Mesenteric fat pad (tissue), 1 donor: ENCODE measurements around the gene BCAR3. TPM values are rescaled to one million over a fixed set of nuclear protein-coding genes. Genes with fewer than 3 reads are reported as not detected.

Source experiments
- DNase-seq: peaks from one replicate; pipeline ENCODE4 v3.0.0-alpha.2; 2020; ENCODE audit warnings: low spot score
- total RNA-seq: library from RNA; stranded (reverse); fragmentation: NEBNext Ultra II Directional; extraction: Animal tissue kit (Norgen Biotek cat#: 25700); gene quantifications from one replicate; pipeline ENCODE4 v1.2.1, GENCODE V29; 2021
- donor health status: DM: yes; HTN: yes; CAD: no.

BCAR3 gene
- total RNA-seq, 1 donor from 2014 or later, result 30.3 TPM

DNA sequence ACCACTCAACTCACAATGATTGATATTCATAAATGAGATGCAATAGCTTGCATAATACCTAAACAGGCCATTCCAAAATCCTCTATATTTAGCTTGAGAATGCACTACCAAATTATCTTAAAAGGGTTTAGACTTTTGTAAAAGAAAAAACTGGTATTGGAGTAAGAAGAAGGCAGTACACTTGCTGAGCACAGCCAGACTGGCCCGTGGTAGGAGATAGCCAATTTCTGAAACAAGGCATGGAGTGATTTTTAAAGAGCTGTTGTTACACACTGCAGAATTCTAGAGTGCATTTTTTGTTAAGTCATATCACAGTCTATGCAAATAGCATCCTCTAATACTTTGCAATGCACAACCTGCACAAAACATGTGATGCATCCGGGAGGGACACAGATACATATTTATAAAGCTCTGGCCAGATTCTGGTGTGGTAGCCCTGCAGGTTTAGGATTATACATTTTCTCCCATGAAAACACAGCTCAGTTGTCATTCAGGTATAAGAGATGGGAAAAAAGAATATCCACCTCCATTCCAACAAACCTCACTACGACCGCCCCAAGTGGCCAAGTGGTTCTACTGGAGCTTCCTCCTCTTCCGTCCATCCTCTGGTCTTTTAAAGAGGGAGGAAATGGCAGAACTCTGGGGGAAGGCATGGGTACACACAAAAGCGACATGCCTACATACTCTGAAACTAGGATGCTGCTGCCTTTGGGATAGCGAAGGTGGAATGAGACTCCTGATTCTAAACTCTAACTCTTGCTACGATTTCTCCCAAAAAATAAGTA is 40.8 kb downstream of the BCAR3 start:
- DNase-seq, result no peak

DNA sequence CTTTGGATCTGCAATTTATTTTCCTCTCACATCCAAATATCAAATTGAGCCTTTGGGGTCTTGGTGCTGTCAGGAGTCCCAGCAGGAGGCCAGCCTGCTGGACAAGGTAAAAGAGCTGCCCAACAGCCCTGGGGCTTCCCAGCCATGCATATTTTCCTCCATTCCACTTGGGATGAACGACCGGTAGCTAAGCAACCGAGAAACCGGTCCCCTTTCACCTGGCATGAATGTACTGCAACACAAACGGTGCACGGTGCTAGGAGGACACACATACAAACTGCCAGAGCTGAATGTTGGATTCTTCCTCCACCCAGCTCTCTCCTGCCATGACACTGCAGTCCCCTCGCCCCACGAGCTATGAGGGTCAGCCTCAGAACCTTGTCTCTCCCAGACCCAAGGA is 42.7 kb downstream of the BCAR3 start:
- DNase-seq, result no peak

DNA sequence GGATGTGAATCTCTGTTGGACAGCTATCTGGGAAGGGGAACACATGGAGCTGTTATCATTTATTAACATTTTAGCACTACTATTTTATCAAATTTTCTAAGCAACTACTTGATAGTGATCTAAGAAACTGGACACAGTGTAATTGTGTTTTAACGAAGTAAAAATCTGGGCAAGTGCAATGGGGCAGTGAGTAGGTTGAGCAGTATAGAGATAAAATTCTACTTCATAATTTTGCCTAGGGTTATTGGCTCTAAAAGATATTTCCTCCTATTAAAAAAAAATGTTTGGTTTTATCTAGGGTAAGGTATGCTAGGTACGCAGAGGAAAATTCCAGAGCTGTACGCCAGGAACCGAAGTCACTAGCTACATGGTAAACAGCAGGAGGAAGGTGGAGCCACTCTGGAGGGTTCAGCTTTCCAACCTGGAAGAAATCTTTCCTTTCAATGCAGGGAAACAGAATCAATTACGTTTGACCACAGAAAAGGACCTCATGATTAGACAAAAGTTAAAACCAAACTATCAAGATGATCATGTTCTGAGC is 43.3 kb downstream of the BCAR3 start:
- no peak for DNase-seq

DNA sequence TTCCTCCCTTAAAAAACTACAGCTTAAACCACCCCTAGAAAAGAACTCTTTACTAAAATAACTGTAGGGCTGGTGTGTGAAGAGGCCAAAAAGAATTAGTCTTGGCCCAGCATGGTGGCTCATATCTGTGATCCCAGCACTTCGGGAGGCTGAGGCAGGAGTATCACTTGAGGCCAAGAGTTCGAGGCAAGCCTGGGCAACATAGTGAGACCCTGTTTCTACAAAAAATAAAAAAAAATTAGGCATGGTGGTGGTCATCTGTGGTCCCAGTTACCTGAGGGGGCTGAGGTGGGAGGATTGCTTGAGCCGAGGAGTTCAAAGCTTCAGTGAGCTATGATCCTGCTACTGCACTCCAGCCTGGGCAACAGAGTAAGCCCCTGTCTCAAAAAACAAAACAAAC is 44.9 kb downstream of the BCAR3 start:
- no peak for DNase-seq

DNA sequence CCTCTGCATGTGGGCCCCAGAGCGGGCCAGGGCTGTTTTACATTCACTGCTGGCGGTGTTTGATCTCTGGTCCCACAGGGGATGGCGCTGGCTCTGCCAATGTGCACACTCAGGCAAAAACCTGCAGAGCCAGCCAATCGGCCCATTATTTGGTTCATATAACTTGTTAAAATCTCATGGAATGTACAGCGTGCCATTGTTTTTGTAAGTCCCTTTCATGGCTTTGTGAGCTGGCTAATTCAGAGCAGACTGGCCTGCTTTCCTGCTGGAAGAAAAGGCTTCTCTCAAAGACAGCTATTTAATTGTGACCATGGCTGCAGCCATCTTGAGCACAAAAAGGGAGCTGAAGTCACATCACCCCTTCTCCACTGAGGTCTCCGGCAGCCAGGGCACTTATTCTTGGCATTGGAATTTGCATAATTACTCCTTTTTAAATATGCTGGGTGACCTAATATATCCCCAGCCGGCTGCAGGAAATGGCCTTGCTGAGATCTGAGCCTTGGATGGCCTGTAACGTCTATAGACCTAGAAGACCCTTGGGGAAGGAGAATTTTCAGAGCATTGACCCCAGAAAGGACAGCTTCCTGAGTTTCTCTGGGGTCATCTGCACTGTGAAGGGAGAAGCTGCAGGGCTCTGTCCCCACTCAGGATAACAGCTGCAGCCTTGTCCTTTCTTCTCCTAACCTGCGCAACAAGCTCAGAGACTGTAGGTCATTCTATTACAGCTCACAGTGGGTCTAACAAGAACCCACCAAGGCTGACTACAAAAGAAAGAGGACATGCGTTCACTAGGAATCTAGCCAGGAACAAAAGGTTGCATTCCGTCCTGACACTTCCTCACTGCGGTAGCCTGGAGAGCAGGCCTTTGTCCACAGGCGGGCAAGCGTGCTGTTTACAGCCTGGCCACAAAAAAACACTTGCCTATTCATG is 45.8 kb downstream of the BCAR3 start:
- no peak for DNase-seq

DNA sequence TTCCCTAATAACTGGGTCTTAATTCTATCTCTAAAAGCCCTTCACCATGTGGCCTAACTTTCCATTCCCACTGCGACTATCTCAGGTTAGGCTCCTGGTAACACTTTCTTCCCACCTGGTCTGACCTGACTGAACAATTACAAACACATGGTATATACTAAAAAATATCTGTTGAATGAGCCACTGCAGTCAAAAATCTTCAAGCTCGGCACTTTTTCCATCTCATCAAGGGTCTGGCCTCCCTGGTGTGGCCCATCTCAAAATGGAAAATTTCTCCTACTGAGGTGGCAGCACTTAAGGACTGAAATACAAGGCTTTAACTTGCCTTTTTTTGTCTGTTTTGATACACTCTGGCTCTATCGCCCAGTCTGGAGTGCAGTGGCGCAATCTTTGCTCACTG is 48.3 kb downstream of the BCAR3 start:
- DNase-seq, result no peak

DNA sequence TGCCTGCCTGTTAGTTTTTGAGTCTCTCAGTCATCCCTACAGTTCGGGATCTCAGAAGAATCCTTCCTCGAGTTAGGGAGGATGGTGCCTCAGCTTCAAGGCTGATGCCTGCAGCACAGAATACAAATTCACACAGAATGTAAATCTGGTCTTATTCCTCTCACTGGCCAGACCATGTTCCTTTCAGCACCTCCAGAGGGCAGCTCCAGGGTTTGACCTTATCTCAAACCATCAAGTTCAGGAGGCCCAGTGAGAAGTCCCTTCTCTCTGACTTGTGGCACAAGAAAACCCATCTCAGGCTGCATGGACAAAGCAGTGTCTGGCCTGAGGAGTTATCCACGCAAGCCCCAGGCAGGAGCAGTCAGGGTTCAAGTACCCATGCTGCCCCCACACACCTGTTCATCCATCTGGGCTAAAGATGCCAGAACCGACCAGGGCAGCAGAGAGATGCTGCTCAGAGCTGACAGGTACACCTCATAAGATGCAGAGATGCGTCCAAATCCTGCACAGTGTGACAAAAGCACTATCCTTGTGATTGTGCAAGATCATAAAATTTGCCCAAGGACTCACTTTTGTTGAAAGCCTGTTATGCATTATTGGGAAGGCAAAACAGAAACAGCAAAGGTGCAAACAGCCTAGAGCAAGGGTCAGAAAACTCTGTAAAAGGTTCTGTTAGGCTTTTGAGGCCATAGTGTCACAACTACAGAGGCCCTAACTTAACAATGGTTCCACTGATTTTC is 49.8 kb downstream of the BCAR3 start:
- no peak for DNase-seq

DNA sequence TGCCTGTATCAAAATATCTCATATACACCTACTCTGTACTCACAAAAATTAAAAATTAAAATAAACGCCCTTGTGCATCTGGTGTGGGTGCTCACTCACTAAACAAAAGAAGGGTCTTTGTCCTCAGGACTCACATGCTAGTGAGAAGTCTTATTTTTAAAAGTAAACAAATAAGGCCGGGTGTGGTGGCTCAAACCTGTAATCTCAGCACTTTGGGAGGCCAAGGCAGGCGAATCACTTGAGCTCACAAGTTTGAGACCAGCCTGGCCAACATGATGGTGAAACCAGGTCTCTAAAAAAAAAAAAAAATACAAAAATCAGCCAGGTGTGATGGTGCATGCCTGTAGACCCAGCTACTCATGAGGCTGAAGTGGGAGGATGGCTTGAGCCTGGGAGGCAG is 51.5 kb downstream of the BCAR3 start:
- no peak for DNase-seq

DNA sequence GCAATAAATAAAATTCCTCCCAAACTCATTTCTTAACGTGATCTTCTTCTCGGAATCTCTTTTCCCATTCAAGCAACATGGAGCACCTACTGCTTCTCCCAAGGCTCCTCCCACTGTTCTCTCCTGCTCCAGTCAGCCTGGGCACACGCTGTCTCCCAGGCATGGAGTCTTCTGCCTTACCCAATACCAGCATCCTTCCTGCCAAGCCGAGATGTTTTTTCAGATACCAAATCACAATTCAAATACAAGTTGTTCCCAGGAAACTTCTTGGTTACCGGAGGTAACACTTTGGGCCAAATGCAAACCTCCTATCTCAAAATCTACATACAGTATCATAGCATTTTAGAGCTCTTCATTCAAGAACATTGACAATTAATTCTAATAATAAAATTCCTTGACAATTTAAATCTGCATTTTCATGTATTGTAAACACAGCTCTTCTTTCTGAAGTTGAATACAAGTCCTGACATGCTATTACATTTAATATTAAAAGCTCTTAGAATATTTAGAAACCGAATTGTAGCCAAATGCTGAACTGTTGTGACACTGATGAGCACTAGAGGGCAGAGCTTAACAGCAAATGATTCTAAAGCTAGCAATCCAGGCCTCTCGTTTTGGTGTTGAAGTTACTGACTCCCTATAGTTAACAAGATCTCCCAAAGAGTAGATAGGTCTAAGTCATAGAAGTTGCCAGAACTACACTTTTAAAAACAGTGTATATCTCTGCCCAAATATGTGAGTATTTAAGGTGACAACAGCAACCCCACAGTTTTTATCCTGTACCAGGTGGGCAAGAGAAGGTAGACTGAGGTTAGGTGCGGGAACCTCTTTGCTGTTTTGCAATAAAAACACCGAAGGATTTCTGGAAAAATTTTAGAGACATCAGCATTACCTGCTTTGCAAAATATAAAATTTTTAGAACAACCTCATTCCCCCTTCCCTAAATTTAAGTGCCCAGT is 52.3 kb downstream of the BCAR3 start:
- no peak for DNase-seq

DNA sequence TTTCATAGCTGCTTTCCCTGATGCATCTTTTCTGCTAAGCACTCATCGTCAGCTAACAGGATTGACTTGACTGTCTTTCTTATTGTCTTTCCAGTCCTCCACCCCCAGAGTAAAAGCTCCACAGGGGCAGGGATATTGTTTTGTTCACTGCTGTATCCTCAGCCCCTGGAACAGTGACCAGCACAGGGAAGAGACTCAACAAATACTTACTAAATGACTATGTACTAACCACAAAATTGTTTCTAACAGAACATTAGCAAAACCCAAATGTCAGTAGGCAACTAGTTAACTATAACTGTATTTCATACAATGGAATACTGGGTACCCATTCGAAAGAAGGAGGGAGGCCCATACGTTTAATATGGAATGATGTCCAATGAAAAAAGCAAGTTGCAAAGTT is 53.0 kb downstream of the BCAR3 start:
- no peak for DNase-seq

DNA sequence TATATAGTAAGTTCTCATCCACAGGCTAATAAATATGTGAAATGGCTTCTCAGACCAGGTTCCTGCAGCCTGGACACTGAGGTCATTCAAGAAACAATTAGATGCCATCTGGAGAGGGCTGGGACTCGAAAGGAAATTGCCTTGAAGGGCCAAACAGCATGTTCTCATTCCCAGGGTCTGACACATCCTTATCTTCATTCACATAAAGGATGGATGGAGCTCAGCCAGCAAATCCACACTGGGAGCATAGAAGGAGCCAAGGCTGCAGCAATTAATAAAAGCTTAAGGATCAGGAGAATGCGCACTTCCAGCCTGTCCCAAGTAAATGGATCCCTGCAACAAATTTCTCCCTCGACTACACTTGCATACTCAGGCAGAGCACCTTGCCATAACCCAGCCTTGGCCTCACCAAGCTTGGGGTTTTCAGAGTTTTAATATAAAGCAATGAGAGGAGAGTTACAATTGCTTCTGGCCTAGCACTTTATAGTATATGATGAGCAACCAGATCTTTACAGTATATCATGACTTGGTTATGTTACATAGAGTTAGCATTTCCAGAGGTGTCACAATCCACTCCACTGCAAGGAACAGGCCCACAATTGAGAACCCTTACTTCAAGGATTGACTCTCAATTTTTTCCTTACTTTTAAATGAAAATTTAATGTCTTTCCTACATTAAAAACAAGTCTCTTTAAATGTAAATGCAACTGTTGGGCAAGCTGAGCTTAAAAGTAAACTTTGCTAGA is 55.9 kb downstream of the BCAR3 start:
- no peak for DNase-seq

DNA sequence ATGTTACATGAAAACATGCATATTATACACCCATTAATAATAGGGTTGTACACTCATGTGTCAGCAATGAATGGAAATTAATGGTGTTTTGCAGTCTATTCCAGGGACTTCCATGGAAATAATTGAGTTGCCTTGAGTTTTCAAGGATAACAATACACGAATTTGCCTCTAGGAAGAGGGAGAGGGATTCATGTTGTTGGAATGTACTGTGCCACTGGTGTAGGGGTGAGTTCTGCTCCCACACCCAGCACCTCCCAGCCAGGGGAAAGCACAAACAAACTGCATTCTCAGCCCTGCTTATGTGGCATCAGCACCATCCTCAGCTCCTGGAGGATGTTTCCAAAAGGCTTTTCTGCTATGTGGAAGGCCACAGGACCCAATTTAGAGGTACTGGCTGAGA is 57.8 kb downstream of the BCAR3 start:
- DNase-seq, result no peak

DNA sequence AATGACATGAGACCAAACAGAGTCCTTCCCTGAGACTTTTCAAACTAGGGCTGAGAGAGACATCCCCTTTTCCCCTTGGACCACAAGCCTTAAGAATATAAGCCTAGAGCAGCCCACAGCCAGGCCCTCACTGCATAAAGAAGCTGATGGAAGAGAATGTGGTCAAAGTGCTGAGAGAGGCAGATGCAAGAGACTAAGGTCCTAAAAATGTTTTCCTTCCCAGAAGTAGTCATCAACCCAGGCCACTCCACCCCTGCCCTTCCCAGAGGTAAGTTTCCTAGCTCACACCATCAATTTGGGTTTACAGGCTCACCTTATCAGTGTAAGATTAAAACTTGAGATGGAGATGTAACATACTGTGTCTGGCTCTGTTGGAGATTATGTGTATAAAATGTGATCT is 58.2 kb downstream of the BCAR3 start:
- DNase-seq, result no peak

DNA sequence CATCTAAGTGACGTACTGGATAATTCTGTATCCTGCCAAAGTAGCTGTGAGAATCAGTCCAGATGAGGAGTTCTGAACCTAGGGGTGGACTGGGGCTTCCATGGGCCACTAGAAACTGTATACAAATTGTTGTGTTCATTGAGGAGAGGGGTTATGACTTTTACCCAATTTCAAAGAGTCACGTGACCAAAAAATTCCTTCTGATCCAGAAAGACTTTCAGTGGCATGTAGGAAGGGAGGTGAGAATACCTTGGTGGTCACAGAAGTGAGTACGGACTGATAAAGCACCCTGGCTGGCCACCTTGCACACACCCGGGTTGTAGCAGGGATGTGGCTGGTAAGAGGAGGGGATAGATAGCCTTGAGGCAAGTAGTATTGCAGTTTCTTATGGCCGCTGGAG is 60.4 kb downstream of the BCAR3 start:
- DNase-seq, result no peak

DNA sequence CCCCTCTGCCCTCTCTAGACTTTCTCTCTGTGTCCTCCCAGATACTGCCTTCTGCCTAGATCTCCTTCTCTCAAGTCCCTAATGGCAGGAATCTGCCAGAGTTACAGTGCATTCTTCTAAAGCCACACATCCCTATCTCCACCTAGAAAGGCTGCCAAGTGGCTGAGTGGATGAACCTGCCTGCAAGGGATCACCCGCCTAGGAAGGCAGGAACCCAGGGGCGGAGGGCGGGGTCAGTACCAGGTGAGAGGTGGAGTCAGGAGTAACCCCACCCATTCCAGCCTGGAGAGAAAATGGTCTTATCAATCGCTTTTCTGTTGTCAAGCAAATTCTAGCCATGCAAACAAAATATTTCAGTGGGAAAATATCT is 60.8 kb downstream of the BCAR3 start:
- no peak for DNase-seq

DNA sequence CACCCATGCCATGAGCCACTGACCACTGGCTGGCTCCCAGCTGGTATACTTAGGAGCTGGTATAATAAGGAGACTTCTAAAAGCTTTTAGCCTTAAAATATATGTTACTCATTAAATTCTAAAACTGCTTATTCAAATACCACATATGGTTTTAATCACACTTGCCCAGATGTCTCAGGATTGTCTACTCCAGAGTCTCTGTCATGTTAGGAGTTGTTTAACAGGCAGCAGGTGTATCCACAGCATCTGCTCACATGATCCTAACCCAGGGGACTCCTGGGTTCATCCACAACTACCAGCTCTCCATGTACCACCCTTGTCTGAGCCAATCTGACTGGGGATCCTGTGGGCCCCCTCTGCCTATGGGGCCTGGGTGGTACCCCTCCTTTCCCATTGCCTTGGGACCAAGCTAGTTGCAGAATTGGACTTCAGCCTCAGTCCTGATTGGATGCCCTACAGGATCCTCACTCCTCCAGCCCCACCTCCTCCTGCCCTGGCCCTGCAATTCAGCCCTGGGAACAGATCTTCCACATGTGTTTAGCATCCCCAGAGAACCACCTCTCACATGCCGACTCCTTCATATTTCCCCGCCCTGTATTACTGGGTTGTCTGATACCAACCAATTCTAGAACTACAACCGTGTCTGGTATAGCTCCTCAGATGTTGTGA is 61.3 kb downstream of the BCAR3 start:
- no peak for DNase-seq

DNA sequence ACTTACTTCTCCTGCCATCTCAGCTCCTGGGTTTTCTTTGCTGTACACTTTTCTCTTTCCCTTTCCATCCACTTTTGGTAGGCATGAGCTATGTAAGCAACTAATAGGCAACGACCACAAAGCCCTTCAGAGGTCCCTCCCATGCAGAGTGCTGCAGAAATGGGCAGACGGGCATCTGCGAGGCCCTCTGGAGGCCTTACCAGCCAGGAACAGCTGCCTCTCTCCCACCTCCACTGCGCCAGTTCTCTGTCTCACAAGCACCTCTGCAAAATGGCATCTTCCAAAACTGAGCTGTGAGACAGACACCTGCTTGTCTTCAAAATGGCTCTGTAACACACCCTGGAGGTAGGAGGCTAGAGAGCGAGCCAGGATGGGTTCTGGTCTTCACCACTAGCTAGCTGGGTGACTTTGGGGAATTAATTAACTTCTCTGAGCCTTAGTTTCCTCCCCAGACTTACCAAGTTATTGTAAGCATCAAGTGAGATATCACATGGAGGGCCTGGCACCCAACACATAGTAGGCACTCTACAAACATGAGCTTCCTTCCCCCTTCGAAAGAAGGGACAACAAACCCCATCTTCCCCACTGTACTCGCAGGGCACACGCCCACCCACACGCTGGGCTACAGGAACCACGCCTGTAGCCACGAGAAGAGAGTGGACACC is 62.0 kb downstream of the BCAR3 start:
- DNase-seq, result no peak

DNA sequence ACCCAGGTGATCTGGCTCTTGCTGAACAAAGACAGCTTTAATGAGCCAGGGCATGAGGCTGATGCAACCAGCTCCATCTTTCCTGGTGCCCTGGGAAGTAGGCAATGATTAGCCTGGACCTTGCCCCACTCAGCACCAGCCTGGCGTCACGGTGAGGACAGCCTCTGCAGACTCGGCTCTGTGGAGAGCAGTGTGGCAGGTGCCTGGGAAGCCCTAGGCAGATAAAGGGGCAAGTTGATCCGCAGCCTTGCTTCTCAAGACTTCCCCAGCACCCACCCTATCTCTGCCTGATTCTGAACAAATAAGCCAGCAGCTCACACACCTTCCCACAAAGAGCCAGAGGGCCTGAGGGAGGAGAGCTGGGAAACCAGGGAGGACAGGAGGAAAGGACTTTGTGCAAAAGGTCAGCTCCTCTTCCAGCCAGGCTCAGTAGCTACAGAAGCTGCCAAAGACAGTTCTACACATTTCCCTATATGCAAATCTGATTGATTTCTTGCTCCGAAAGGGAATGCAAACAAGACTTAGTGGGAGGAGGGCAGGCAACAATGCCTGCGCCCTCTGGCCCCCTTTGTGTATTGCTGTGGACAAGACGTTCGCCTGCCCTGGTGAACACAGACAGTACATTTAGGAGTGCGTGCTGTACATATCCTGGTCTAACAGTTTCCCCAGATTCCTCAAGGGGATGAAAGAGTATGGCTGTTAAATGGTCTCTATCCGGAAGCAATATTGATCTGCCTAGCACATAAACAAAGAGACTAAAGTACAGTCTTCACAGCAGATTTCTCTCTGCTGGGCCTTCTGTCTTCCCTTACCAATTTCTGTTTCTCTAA is 63.8 kb downstream of the BCAR3 start:
- DNase-seq, result no peak
